ENCODE measurements around the gene VCL.
"Not testable (repeated sequence)": the region's sequence is repeated elsewhere in the genome, so short reads cannot be mapped to it uniquely, and the experiment has no call there.

The VCL gene

DNA sequence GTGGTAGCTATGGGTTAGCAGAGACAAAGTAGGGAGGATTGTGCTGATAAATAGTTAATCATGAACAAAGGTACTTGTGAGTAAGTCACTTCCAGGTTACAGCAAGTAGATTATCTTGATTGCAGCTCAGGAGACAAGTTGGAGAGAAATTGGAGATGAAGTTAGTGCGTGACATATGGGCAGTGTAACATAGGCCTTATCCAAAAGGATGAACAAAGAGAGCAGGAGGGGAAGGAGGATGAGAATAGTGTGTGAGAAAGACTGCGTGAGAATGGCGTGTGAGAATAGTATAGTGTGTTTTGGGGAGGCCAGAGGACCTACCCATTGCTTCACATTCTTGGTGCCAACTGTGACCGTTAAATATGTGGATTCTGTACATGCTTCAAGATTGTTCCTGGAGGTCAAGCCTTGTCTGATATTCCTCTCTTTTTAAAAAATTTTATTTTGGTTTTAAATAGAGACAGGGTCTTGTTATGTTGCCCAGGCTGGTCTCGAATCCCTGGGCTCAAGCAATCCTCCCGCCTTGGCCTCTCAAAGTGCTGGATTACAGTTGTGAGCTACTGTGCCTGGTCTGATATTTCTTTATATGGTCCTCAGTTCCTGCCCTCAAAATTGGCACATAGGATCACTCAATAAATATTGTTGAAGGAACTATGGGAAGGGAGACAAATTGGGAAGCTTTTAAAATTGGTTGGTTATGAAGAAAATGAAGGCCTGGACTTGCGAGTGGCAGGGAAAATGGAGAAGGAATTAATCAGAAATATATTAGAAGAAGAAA lies 3.2 kb downstream of the VCL start:
- DNase-seq: no peak

DNA sequence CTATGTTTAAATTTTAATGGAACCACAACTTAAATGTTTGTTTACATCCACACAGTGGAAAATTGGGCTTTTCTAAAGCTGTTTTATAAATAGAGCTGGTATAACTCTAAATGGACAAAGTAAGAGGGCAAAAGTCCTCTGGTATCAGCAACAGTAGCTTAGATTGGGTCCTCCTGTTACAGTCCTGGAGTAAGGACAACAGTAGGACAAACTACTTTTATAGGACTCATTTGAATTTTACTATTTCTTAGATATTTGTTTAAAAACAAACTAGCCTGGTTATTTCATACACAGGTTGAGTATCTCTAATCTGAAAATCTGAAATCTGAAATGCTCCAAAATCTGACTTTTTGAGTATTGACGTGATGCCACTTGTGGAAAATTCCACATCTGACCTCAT lies 8.4 kb downstream of the VCL start:
- DNase-seq: no peak

DNA sequence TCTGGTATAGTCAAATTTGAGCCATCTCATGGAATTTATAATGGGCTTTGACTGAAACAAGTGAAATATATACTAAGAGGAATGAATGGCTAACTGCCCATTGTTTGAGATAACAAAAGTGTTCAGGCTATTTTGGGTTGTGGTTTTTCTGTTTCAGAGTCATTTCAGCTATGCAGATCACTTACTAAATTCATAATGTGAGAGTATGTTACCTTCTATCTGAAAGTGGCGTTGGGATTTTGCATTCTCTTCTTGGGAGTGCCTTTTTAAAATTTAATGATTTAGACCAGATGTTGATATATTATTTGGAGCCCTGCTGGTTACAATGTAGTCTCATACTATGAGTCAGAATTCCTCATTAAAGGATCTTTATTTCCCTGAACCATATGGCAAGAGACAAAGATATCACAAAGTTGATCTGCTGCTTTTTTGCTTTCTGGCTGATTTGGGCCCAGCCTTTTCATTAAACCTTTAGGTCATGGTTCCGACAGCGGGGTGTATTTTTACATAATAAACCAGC lies 10.4 kb downstream of the VCL start:
- DNase-seq: no peak

DNA sequence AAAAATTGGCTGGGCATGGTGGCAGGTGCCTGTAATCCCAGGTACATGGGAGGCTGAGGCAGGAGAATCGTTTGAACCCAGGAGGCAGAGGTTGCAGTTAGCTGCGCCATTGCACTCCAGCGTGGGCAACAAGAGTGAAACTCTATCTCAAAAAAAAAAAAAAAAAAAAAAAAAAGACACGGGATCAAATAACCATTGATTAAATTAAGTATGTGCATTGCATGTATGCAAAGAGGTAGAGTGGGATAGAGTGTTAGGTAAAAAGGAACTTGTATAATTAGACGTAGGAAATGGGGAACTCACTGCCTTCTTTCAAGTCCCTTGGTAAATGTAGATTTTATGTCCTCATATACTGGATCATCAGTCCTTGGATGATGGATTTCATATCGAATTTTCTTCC lies 13.1 kb downstream of the VCL start:
- DNase-seq: no peak

DNA sequence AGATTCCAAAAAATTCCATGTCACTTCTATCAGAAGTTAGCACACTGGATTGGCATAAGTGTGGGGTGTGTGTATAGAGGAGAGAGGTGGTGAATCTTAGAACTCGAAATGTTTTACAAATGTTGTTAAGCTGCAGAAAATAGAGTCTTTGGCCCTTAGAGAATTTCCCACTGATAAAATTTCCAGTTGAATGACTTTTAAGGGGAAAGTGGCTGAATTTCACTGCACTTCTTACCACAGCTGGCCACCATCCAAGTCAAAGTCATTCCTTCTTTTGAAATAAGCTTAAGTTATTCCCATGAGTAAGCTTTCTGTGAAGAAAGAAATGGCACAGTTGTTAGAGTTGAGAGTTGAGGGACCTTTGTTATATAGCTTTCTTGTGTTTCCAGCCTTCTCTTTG lies 13.9 kb downstream of the VCL start:
- DNase-seq: peak in 1 of 58 donors; percentile 33

DNA sequence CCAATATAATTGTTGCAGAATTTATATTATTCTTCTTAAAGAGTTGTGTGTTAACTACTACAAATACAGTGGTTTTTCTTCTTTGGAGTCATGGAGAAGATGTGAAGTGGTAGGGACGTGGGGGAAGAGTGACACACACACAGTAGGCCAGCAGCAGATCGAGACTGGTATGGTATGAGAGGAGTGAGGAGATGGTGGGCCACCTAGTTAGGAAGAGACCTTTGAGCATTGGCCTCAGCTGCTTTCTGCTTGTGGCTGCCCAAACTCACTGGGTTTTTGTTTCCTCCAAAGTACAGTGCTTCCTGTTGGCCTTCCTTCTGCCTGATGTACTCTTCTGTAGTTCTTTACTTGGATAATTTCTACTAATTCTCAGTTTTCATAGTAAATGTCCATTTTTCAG lies 14.6 kb downstream of the VCL start:
- no peak for DNase-seq

DNA sequence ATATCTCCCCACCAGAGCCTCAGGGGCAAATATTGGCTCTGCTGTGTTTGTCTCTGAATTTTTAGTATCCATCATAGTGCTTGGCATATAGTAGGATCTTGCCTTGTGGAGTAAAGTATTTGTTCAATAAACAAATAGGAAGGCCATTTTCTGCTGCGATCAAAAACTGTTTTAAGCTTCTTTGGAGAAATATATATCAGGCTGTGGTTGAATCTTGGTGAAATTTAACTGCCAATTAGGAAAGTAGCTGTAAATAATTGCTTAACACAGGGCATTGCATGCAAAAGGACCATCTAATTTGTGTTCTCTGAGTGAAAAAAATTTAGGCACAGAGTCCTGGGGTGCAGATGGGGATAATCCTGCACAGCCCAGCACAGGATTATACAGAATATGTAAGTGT lies 15.1 kb downstream of the VCL start:
- no peak for DNase-seq

DNA sequence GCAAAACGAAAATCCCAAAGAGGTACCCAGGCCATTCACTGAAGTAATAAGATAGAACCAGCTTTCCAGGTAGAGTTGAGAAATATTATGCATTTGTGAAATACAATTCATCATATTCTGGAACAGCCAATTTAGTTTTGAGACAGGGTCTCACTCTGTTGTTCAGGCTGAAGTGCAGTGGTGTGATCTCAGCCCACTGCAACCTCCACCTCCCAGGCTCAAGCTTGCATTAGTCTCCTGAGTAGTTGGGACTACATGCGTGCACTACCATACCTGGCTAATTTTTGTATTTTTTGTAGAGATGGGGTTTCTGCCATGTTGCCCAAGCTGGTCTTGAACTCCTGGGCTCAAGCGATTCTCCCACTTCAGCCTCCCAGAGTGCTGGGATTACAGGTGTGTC lies 16.7 kb downstream of the VCL start:
- DNase-seq: not testable (repeated sequence)

DNA sequence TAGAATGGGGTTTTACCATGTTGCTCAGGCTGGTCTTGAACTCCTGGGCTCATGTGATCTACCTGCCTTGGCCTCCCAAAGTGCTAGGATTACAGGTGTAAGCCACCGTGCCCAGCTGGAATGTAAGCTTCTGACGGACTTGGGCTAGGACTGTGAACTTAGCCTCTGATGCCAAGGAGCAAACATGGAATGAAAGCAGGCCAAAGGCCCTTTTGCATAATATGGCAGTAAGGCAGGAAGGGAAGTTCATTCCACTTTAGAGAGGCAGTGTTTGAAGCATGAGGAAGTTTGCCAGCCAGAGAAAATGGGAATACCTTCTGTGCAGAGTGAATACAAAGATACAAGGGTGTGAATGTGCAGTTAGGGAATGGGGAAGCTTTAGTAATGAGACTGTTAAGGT lies 20.3 kb downstream of the VCL start:
- DNase-seq: no peak

DNA sequence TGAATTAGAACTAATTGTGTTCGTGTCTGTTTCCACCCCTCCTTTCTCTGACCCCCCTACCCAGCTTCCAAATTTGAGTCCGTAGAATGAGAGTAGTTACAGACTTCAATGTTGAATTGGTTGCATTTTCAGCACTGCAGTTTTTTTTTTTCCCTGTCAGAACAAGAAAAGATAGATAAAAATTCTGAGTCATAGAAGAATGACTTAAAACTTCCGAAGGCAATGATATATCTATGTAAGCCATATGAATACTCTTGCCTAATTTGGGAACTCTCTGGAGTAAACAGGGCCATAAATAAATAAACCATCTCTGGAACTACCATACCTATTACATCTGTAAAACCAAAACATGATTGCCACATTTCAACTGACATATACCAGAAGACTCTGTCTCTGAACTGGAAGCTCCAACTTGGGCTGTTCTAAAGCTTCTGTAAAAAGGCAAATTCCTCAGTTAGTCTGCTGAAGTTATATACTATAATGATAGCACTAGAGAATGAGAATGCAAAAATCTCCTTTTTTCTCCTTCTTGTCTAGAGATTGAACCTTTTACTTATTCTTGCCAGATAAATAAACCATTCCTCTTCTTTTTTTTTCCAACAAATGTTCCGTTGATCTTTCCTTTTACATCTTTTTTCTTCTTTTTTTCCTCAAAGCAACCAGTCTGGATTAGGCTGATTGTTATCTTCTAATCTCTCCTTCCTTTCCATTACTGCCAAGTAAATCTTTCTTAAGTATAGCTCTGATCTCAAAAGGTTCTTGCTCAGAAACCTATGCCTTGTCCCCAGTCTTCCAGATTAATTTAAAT lies 23.5 kb downstream of the VCL start:
- DNase-seq: no peak

DNA sequence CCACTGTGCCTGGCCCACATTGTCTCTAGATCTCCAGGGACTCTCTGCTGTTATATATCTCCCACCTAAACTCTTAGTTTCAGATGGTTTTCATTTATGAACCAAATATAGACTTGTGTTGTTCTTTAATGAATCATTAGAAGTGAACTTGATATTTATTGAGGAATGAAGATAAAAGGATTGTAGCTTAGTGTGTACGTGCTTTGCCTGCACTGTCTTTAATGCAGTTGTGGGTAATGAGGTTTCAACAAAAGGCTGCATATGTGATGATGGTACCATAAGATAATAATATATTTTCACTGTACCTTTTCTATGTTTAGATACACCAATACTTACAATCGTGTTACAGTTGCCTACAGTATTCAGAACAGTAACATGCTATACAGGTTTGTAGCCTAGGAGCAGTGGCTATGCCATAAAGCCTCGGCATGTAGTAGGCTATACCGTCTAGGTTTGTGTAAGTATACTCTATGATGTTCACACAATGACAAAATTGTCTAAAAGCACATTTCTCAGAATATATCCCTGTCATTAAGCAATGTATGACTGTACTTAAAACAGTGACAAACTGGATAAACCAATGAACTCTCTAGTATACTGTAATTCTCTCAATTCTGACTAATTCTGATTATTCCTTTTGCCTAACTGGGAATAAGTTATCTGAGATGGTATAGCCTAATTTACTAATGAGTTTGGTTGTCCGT lies 25.2 kb downstream of the VCL start:
- DNase-seq: no peak

DNA sequence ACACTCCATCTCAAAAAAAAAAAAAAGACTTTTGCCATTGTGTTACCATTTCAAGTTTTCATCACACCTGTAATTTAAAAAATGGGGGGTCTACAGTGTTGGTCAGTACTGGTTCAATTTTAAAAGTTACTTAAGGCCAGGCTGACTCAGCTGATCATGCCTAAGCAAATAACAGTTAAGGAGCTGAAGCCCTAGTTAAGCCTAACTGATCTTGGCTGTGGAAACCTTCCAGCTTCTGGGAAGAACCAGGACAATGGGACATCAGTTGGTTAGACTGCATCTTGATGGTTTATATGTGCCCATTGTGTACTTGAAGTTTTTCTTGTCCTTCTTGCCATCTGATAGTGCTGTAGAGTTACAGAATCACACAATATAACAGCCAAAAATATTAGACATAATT lies 26.7 kb downstream of the VCL start:
- no peak for DNase-seq

DNA sequence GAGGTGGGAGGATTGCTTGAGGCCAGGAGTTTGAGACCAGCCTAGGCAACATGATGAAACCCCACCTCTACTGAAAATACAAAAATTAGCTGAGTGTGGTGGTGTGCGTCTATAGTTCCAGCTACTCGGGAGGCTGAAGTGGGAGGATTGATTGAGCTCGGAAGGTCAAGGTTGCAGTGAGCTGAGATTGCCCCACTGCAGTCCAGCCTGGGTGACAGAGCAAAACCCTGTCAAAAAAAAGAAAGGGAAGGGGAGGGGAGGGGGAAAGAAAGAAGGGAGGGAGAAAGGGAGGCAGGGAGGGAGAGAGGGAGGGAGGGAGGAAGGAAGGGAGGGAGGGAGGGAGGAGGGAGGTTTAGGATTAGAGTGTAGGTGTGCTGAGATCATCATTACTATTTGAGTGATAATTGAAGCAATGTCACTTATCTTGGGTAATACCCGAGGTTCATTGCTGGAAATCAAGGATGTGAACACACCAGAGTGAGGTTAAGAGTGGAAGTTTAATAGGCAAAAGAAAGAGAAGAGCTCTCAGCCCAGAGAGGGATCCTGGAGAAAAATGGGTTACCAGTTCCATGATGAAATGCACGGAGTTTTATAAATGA lies 27.6 kb downstream of the VCL start:
- no peak for DNase-seq

DNA sequence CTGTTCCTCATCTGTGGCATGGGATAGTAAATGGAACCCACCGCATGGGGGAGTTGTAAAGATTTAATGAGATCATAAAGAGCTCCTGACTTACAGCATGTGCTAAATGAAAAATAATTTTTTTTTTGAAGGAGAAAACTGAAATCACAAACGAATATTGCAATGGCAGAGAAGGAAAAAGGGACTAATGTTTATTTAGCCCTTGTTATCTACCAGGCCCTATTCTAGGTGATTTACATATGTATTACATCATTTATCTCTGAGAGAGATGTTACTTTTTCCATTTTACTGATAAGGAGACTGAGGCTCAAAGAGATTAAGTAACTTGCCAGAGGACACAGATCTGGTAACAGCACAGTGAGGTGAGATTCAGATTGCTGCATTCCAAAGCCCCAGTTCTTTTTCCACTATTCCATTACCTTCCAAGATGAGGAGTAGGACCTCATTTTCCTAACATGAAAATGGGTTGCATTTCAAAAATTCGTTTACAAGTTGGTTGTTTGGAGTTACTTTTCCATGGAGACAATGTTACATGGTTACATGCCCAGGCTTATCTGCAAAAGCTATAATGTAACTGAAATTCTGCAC lies 28.6 kb downstream of the VCL start:
- DNase-seq: no peak

DNA sequence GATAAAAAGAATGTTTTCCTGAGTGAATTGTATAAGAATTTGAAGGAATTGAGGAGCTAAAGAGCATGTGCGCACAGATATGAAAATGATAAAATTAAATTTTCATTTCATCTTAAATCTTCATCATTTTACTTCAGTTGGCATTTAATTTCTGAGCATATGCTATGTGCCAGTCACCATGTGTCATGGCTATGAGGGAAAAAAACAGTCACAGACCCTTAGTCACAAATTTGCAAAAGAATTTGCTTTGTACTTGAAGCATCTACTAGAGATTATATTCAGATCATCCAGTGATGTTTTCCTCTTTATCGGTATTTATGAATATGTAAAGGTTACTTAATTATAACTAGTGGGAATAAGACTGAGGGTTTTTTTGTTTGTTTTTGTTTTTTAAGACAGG lies 29.8 kb downstream of the VCL start:
- no peak for DNase-seq

DNA sequence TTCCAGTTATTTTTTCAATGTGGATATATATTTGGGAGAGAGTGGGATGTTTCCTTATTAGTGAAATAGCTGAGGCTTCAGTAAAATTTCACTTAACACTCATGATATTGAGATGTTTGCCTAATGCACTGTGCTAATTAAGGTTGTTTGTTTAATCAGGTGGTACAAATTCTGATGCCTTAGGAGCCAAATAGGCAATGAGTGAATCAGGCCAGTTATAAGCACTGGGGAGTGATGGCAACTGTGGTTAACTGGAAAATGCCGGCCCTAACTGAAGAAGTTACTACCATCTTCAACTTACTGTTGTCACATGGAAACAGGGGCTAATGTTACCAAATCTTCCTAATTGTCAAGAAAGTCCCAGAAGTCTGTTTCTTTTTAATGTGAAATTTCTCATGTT lies 32.0 kb downstream of the VCL start:
- DNase-seq: no peak

DNA sequence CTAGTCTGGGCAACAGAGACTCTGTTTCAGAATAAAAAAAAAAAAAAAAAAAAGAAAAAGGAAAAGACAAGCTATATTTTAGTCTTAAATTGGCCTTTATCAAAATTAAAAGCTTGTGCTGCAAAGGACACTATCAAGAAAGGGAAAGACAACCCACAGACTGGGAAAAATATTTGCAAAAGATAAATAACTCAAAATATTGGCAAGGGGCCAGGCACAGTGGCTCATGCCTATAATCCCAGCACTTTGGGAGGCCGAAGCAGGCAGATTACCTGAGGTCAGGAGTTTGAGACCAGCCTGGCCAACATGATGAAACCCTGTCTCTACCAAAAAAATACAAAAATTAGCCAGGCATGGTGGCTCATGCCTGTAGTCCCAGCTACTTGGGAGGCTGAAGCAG lies 34.3 kb downstream of the VCL start:
- DNase-seq: not testable (repeated sequence)

DNA sequence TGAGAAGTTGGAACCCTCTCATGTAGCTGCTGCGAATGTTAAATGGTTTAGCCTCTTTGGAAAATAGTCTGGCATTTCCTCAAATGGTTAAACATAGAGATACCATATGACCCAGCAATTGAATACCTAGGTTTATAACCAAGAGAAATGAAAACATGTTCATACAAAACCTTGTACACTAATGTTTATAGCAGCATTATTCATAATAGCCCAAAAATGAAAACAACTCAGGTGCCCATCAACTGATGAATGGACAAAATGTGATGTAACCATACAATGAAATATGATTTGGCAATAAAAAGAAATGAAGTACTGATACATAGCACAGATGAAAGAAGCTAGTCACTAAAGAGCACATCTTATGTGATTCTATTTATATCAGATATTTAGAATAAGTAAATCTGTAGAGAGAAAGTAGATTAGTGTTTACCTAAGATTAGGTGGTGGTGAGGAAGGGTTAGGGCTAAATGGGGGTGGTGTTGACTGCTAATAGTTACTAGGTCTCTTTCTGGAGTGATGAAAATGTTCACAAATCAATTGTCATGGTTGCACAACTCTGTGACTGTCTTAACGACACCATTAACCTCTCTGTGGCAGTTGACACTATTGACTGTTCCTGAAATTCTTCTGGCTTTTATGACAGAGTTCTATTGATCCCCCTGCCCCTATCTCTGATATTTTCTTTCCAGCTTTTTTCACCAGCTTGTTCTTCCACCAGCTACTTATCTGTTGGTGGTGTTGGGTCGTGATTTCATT lies 35.2 kb downstream of the VCL start:
- DNase-seq: no peak

DNA sequence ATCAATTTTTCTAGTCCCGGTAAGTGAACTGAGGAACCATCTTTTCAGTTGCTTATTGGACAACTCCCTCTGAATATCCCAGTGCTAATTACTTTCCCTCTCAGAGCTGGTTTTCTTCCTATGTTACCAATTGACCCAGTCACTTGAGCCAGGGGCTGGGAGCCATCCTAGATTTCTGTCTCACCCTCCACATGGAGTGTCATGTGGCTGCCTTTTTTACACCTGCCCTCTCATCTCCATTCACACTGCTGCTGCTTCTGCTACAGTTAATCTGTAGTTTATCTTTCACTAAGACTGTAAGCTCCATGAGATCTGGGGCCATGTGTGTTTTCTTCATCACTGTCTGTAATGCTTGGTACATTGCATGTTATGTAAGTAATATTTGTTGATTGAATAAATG lies 35.8 kb downstream of the VCL start:
- no peak for DNase-seq

DNA sequence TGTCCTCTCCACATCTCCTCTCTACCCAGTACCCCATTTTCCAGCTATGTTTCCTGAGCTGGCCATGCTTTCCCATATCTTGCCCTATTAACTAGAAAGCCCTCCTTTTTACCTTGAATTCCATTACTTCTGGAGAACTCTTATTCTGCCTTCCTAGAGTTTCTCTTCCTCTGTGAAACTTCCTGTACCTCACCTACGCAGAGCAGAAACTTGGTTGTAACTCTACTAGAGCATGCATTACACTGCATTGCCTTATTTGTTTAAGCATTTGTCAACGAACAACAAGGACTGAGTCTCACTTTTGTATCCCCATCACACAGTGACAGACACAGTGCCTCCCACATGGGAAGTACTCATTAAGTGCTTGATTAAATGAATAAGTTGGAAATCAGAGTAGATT lies 36.4 kb downstream of the VCL start:
- DNase-seq: no peak

DNA sequence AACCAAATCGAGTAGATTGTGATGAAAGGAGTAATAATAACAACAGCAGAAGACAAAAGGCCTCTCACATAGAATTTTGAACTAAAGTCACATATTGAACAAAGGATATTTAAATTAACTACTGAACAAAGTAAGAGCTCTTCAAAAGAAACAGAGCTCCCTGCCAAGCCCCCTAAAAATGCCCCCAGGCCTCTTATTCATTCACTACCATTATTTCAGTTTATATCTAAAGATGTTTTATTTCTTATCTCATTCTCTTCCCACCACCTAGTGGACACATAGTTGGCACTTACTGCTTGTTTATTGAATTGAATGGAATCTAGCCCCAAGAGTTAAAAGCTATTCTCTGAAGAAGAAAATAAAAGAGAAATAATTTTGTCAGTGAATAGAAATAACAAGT lies 37.4 kb downstream of the VCL start:
- DNase-seq: no peak

All from anterior cingulate cortex (tissue), 58 donors.